Left lobe of liver (tissue), 2 donors: ENCODE results near the gene ESD. TPM values are rescaled to one million over a fixed set of nuclear protein-coding genes. Genes with fewer than 3 reads are reported as not detected.
"Not testable (repeated sequence)": the region's sequence is repeated elsewhere in the genome, so short reads cannot be mapped to it uniquely, and the experiment has no call there.

Experiments used
- ATAC-seq: fragments of 200-7000 bp; cut with Tn5 transposase; one replicate; pipeline ENCODE4 v1.9.1; 2020; ENCODE audit warnings: mild to moderate bottlenecking, moderate library complexity
- DNase-seq: peaks from one replicate; pipeline ENCODE4 v3.0.0-alpha.2; 2020; ENCODE audit warnings: low spot score
- total RNA-seq: library from RNA; stranded (reverse); gene quantifications from one replicate; pipeline ENCODE4 v1.2.1, GENCODE V29; 2021
- donor health status: DM: no; HTN: no; CAD: no; lungs with moderate emphysema.
- donor health status: DM: no; HTN: yes; CAD: no.

ESD gene, protein sequence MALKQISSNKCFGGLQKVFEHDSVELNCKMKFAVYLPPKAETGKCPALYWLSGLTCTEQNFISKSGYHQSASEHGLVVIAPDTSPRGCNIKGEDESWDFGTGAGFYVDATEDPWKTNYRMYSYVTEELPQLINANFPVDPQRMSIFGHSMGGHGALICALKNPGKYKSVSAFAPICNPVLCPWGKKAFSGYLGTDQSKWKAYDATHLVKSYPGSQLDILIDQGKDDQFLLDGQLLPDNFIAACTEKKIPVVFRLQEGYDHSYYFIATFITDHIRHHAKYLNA
- total RNA-seq, result 66.4 TPM

DNA sequence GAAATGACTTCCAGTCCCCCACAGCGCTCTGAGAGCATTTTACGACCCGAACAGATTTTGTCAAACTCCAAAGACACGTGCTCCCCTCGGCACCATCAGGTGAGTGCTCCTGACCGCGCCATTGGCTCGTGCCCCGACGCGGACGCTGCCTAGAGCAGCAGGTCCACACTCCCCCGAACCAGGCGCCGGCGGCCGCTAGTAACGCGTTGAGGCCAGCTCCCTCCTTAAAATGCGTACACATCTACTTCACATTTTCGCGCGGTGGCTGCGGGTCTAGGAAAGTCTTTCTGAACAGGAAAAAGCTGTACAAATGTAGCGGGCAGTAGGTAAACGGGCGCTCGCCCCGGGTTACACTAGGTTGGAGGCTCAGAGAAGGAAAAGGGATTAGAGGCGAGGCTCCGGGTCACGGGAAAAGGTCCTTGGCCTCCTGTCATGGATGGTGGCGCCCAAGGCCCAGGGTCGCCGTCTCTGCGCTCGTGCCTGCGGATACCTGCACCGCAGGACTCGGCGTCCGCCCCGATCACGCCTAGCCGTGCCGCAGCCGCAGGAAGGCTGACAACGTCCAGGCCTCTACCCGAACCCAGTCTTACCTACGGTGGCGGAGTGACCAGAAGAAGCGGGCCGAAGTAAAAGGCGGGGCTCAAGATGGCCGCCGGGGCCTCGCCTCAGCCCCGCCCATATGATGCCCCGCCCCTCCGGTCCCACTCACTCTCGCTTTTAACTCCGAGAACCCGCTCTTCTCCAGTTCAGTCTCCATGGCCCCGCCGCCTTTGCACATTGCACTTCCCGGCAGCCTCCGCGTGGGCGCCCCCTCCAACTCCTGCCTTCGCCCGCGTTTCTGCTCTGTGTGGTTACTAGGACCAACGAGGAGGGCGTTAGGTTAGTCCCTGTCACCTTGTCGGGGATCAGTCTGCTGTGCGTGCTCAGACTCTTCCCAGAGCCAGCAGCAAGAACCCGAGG lies at the start of gene ESD:
ESD (minus strand) TSS at position 647 of the 960 bp plus-strand sequence. CDS start 5,748 bp downstream, outside the sequence.
- DNase-seq (peak; percentile 95), ATAC-seq (peak; percentile 91)

DNA sequence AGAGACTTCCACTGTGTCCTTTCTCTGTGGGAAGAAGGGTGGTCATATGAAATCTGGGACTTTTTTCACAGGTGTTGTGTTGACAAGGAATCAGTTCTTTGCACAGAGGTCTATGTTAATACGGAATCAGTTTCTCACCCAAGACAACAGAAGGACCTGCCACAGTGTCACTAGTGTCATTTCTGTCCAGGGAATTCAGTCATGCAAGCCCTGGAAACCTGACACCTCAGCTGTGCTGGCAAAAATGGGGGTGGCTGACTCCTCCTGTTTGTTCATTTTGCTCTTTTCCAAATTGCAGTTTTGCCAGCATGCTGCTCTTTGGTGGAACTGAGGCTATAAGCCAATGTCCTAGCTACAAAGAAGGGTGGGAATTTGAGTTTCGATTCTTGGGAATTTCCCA lies 49.8 kb upstream of the ESD start:
- ATAC-seq, result no peak
- no peak for DNase-seq

- DNase-seq (no peak), ATAC-seq (no peak)
These were observed 48.2 kb upstream of the ESD start for GRCh38 chr13:46845146-46845545.

DNA sequence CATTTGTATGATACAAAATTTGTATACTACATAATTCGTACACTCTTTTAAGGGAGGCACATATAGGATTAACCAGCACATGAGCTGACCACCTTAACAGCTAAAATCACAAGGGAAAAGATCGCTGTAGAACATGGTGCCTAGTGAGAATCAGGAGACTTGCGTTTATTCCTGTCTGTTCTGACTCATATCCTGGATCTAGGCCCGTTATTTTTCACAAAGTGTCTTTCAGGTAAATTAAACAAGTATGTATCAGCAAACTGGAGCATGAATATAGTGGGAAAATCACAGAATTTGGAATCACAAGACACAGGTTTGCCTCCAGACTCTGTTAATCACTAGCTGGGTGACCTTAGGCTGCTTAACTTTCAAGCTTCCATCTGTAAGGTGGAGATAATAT lies 47.5 kb upstream of the ESD start:
- DNase-seq (no peak), ATAC-seq (no peak)

GRCh38 chr13:46839399-46839798 lies 42.4 kb upstream of the ESD start:
- ATAC-seq (no peak), DNase-seq (no peak)

DNA sequence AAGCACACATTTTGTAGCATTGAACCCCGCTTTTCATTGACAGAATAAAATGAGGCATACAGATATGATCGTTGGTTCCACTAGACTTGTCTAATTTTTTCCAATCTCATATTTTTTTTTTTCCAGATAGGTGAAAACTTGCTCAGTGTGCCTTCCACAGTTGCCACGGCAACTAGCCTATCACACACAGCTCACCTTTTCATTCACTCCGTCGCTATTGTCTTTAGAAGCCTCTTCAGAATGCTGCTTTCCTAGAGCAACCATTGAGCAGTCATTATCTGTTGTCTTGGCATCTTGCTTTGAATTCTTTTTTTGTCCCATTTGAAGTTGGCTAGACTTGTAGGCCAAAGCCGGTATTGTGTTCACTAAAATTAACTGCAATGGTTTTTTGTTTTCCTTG lies 37.7 kb upstream of the ESD start:
- no peak for ATAC-seq
- no peak for DNase-seq

DNA sequence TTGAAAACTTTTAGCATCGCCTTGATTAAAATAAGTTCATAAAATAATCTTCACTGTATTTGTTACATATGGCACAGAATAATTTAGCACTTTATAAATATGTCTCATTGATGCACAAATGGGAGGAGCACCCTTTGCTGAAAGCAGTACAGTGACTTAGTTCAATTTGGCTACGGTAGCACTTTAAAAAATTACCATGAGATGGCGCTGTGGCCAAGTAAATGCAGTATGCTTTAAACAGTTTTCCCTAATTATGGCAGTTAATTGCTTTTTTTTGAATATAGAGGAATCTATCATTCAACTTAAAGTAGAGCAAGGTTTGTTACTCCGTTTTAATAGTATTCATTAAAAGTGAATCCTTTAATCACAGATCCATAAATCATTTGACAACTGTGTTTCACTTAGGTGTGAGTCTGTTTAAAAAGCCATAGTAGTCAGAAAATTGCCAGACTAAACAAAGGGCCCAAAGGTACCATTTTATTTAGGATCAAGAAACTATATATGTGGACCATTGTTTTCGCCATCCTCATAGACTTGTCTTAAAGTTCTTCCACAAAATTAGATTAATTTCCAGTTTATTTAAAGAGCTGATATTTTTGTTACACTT lies 34.7 kb upstream of the ESD start:
- DNase-seq (no peak), ATAC-seq (peak; percentile 81)

DNA sequence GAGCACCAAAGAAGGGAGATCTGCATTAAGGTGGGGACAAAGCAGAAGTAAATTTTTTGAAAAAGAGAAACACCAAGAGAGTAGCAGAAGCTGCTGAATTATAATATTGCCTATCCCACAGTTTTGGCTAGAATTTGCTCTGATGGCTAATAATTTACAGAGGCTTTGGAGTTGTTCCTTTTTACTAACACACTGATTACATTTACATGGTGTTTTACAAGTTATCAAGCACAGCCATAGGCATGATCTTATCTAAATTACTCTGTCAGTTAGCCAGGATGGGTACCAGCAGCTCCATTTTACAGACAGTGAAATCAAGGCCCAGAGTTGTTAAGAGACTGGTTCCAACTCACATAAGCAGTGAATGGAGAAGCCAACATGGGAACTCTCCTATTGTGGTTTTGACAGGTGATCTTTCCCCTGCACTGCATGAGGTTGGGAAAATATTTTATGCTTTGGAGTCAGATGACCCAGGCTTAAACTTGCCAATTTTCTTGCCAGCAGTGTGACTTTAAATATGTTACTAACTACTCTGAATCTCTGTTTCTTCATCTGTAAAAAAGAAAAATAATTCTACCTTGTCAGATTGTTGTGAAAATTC lies 33.5 kb upstream of the ESD start:
- no peak for DNase-seq
- peak; percentile 73 for ATAC-seq

- DNase-seq, result no peak
- no peak for ATAC-seq
These were observed 25.6 kb upstream of the ESD start for GRCh38 chr13:46822551-46822950.

- DNase-seq (no peak), ATAC-seq (no peak)
These were observed 21.0 kb upstream of the ESD start for GRCh38 chr13:46817838-46818476.

- DNase-seq (no peak), ATAC-seq (peak; percentile 48)
These were observed 20.1 kb upstream of the ESD start for GRCh38 chr13:46817095-46817494.

GRCh38 chr13:46816371-46816770 lies 19.4 kb upstream of the ESD start:
- DNase-seq, result no peak

GRCh38 chr13:46812301-46812797 lies 15.4 kb upstream of the ESD start:
- DNase-seq (no peak), ATAC-seq (no peak)

More at GRCh38 chr13:46816371-46816770, 19.4 kb upstream of the ESD start:
- no peak for ATAC-seq

DNA sequence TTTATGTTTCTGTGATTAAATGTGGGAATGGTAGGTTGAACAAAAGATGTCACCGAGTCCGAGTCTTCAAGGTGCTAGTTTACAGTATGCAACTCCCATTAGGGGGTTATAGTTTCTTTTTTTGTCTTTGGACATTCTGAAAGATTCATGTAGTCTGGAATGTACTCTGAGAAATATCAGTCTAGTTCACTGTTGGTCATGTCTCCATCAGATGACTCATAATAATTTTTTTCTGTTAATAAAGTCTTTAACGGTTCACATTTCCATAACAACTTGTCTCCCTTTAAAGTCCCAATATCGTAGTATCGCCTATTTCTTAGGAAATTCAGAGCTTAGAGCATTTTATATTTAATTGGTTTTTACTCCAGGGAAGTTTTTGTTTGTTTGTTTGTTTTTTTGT lies 13.5 kb upstream of the ESD start:
- no peak for DNase-seq
- no peak for ATAC-seq

- DNase-seq, ATAC-seq: not testable (repeated sequence)
These were observed 8.0 kb upstream of the ESD start for GRCh38 chr13:46804921-46805320.

DNA sequence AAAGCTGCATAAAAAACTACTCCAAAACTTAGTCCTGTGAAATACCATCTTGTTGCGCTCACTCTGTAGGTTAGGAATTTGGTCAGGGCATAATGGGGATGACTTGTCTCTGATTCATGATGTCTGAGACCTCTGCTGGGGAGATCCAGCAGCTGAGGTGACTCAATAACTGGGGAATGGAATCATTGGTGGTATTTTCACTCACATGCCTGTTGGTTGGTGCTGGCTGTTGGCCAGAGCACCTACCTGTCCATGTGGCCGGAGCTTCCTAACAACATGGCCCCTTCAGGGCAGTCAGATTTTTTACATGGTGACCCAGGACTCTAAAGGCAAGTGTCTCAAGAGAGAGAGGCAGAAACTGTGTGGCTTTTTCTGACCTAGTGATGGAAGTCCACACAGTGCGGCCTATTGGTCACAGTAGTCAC lies 7.4 kb upstream of the ESD start:
- DNase-seq, result no peak
- ATAC-seq, result no peak

GRCh38 chr13:46803586-46803985 lies 6.6 kb upstream of the ESD start:
- ATAC-seq (no peak), DNase-seq (no peak)

DNA sequence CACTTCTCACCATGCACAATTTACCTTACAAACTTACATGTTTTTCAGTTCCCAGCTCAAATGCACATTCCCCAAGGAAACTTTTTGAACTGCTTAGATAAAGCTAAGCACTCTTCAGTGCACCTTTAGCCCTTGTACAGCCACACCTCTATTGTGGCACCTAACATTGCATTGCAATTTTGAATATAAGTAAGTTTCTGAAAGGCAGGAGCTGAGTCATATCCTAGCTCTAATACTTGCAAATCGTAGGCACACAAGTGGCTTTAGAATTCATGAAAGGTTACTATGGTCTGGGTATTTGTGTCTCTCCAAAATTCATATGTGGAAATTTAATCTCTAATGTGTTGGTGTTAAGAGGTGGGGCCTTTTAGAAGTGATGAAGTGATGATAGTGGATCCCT lies 4.9 kb upstream of the ESD start:
- no peak for ATAC-seq
- no peak for DNase-seq

DNA sequence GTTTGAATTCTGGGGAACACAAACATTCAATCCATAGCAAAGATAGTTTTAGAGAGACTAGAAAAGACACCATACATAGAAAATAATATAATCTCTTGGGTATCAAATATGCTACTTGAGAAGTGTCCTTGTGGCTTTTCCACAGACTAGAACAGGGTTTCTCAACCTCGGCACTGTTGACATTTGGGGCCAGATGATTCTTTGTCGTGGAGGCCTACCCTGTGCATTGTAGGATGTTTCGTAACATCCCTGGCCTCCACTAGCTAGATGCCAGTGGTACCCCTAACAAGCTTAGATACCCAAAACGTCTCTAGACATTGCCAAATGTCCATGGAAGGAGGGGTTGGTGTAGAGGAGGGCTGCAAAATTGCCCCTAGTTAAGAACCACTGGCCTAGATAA lies 2.2 kb upstream of the ESD start:
- ATAC-seq (no peak), DNase-seq (no peak)

DNA sequence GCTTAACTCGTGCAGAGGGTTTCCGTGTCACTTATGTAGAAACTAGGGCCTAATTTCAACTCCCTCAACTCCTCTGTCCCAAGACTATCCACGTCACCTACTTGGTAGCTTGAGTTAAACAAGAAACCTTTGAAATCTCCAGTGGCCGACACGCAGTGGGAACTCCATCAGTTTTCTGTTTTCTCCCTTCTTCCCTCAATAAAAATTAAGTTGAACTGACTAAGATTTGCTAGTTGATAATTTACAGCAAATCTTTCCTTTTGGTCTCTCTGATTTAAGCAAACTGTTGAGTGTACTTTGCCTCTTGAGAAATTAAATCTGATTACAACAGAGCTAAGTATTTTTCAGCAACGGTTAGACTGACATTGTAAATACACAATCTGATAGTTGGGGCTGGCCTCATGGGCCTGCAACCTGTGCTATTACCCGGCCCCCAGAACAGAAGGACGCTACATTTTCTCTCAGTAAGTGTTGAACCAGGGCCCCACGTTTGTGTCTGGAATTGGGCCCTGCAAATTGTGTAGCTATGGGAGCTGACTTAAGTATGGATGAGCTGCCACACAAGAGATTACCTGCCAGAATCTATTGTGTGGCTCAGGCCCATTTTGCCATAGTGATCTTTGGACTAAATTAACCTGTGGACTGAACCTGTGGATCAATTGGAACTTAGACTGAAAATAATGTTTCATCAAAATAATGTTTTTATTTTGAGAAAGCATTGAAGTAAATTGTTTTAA lies 708 bp upstream of the ESD start:
- ATAC-seq, result peak; percentile 54

More for the DNA sequence above, 708 bp upstream of the ESD start:
- peak; percentile 75 for DNase-seq
